CD4-positive, CD25-positive, alpha-beta regulatory T cell (primary cell): ENCODE data around the gene GGA2. TPM values are rescaled to one million over a fixed set of nuclear protein-coding genes. Genes with fewer than 3 reads are reported as not detected.
A peak's percentile ranks its signal among the peaks of the same experiment; 100 is the strongest.
"Not testable (repeated sequence)": the region's sequence is repeated elsewhere in the genome, so short reads cannot be mapped to it uniquely, and the experiment has no call there.

ENCODE experiments used
- ATAC-seq, 2 donors: fragments of 150-1000 bp; cut with Tn5 transposase; one replicate each; pipeline ENCODE4 v1.10.0; 2021; ENCODE audit warnings: low read depth in 2 of 2, moderate number of reproducible peaks in 2 of 2, moderate library complexity in 1 of 2
- DNase-seq, 3 donors: peaks; one replicate each; pipeline versions ENCODE4 v3.0.0 to v3.0.0-alpha.2; 2012 to 2022; ENCODE audit warnings: mixed read lengths in 1 of 3
- H3K27ac ChIP-seq: one replicate; pipeline ENCODE4 v1.7.0; 2013; ENCODE audit warnings: mild to moderate bottlenecking, low read length; ENCODE audit not compliant: insufficient read depth, poor library complexity, severe bottlenecking
- H3K27me3 ChIP-seq: one replicate; pipeline ENCODE4 v1.7.0; 2013; ENCODE audit warnings: low read length; ENCODE audit not compliant: control insufficient read depth, insufficient read depth
- H3K36me3 ChIP-seq: one replicate; pipeline ENCODE4 v1.7.0; 2013; ENCODE audit warnings: mild to moderate bottlenecking, low read length, moderate library complexity; ENCODE audit not compliant: control insufficient read depth, insufficient read depth
- H3K4me1 ChIP-seq: 2 replicates; pipeline ENCODE4 v1.7.0; 2013; ENCODE audit warnings: mild to moderate bottlenecking, low read length; ENCODE audit not compliant: insufficient read depth, control insufficient read depth, poor library complexity, severe bottlenecking
- H3K4me3 ChIP-seq: one replicate; pipeline ENCODE4 v1.7.0; 2013; ENCODE audit warnings: low read depth, mild to moderate bottlenecking, low read length, moderate library complexity
- H3K9me3 ChIP-seq, 2 experiments: 1 replicate in 1 of 2; 2 replicates in 1 of 2; pipeline ENCODE4 v1.7.0; 2013; ENCODE audit warnings: low read length in 2 of 2, mild to moderate bottlenecking in 1 of 2, moderate library complexity in 1 of 2; ENCODE audit not compliant: control insufficient read depth in 2 of 2
- H3K27ac Mint-ChIP-seq, 3 donors: one replicate each; pipeline ENCODE4 v1.8.0; 2020 to 2022; ENCODE audit warnings: mild to moderate bottlenecking in 3 of 3, mixed read lengths in 3 of 3, moderate library complexity in 2 of 3
- H3K27me3 Mint-ChIP-seq: one replicate; pipeline ENCODE4 v1.8.0; 2022; ENCODE audit warnings: mild to moderate bottlenecking, mixed read lengths
- H3K36me3 Mint-ChIP-seq: one replicate; pipeline ENCODE4 v1.8.0; 2020; ENCODE audit warnings: mixed read lengths
- H3K4me1 Mint-ChIP-seq, 4 donors: one replicate each; pipeline ENCODE4 v1.8.0; 2020 to 2022; ENCODE audit warnings: mixed read lengths in 4 of 4, mild to moderate bottlenecking in 1 of 4
- H3K4me3 Mint-ChIP-seq, 4 donors: one replicate each; pipeline ENCODE4 v1.8.0; 2020 to 2022; ENCODE audit warnings: mild to moderate bottlenecking in 4 of 4, mixed read lengths in 4 of 4, moderate library complexity in 3 of 4
- H3K9me3 Mint-ChIP-seq, 7 donors: one replicate each; pipeline ENCODE4 v1.8.0; 2020 to 2022; ENCODE audit warnings: mixed read lengths in 7 of 7, mild to moderate bottlenecking in 3 of 7, moderate library complexity in 2 of 7
- polyA plus RNA-seq, 4 donors: library from polyadenylated mRNA; unstranded; fragments of 300-500 nt; fragmentation: Illumina TruSeq; gene quantifications; one replicate each; pipeline ENCODE4 v1.2.3, GENCODE V29; 2021
- total RNA-seq: library from RNA; stranded (reverse); gene quantifications from one replicate; pipeline ENCODE4 v1.2.3, GENCODE V29; 2022

GGA2 gene
- total and polyA plus RNA-seq, 5 donors from 2014 or later: 46.5 to 109 (median 49.7) TPM

- no peak for DNase-seq
- Mint-ChIP-seq H3K4me3 (no peak overlapping the region), H3K4me1 (peaks cover 0 to 2% (median 0%) of the 10 kb centered on the region in 4 donors), H3K27me3 (no peaks in the 10 kb centered on the region), H3K36me3 (peaks cover 16% of the 10 kb centered on the region), H3K27ac (no peak overlapping the region), H3K9me3 (no peaks in the 10 kb centered on the region)
- H3K27ac ChIP-seq: no peak overlapping the region
- H3K9me3 ChIP-seq: no peaks in the 10 kb centered on the region
- no peak overlapping the region for H3K4me3 ChIP-seq
- ATAC-seq: no peak
- H3K36me3 ChIP-seq: peaks cover 49% of the 10 kb centered on the region
- H3K27me3 ChIP-seq: no peaks in the 10 kb centered on the region
- no peaks in the 10 kb centered on the region for H3K4me1 ChIP-seq
Measured at GRCh38 chr16:23544436-23544835, 34.1 kb upstream of the GGA2 start.

DNA sequence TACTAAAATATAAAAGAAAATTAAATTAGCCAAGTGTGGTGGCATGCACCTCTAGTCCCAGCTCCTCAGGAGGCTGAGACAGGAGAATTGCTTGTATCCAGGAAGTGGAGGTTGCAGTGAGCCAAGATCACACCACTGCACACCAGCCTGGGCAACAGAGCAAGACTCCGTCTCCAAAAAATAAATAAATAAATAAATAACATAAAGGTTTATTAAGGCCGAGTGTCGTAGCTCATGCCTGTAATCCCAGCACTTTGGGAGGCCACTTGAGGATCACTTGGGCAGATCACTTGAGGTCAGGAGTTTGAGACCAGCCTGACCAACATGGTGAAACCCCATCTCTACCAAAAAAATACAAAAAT is 30.5 kb upstream of the GGA2 start:
- H3K36me3 Mint-ChIP-seq: peaks cover 12% of the 10 kb centered on the region
- not testable (repeated sequence) for H3K27me3 Mint-ChIP-seq, DNase-seq

DNA sequence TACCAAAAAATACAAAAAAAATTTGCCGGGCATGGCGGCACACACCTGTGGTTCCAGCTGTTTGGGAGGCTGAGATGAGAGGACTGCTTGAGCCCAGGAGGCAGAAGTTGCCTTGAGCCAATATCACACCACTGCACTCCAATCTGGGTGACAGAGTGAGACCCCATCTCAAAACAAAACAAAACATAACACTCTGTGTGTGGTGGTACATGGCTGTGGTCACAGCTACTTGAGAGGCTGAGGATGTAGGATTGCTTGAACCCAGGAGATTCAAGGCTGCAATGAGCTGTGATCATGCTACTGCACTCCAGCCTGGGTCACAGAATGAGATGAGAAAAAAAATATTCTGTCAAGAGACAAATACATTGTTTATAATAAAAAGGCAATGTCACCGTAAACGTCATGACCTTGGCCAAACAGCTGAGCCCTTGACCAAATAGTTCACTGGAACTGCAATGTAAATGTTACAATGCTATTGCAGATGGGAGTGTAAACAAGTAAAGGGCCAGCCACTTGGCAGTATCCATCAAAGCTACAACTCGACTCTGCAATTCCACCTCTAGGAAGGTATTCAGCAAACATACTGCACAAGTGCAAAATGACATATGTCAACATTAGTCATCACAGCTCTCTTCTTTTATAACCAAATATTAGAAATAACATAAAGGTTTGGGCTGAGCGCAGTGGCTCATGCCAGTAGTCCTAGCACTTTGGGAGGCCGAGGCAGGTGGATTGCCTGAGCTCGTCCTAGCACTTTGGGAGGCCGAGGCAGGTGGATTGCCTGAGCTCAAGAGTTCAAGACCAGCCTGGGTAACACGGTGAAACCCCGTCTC is 29.9 kb upstream of the GGA2 start:
- Mint-ChIP-seq H3K4me3 (no peak overlapping the region), H3K27ac (no peak overlapping the region), H3K27me3 (no peaks in the 10 kb centered on the region), H3K4me1 (peaks cover 0 to 4% (median 0%) of the 10 kb centered on the region in 4 donors), H3K9me3 (no peaks in the 10 kb centered on the region), H3K36me3 (peaks cover 12% of the 10 kb centered on the region)
- DNase-seq: no peak
- Histone ChIP-seq H3K9me3 (no peaks in the 10 kb centered on the region), H3K4me1 (no peaks in the 10 kb centered on the region), H3K27ac (no peak overlapping the region), H3K36me3 (peaks cover 28% of the 10 kb centered on the region), H3K27me3 (no peaks in the 10 kb centered on the region), H3K4me3 (no peak overlapping the region)
- ATAC-seq: no peak

More for the DNA sequence above, 30.5 kb upstream of the GGA2 start:
- H3K9me3 ChIP-seq, H3K27me3 ChIP-seq, H3K27ac ChIP-seq, H3K4me1 ChIP-seq, H3K4me3 ChIP-seq, H3K9me3 Mint-ChIP-seq, H3K4me1 Mint-ChIP-seq, ATAC-seq, H3K27ac Mint-ChIP-seq: not testable (repeated sequence)
- H3K4me3 Mint-ChIP-seq: peak overlapping the region in 1 of 4 donors; percentile 32
- peaks cover 28% of the 10 kb centered on the region for H3K36me3 ChIP-seq

DNA sequence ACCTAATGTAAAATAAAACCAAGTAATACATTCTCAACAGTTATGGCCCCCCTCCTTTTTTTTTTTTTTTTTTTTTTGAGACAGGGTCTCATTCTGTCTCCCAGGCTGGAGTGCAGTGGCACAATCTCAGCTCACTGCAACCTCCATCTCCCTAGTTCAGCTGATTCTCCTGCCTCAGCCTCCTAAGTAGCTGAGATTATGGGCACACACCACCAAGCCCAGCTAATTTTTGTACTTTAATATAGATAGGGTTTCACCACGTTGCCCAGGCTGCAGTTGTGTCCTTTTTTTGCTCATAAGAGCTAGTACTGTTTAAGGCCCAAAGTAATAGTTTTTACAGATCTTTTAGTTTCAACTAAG is 28.6 kb upstream of the GGA2 start:
- H3K4me1 ChIP-seq: no peaks in the 10 kb centered on the region
- Mint-ChIP-seq H3K4me3 (no peak overlapping the region), H3K27ac (no peak overlapping the region), H3K27me3 (no peaks in the 10 kb centered on the region), H3K4me1 (peaks cover 0 to 4% (median 0%) of the 10 kb centered on the region in 4 donors), H3K36me3 (peaks cover 16% of the 10 kb centered on the region), H3K9me3 (no peaks in the 10 kb centered on the region)
- H3K27me3 ChIP-seq: no peaks in the 10 kb centered on the region
- no peak overlapping the region for H3K27ac ChIP-seq
- no peaks in the 10 kb centered on the region for H3K9me3 ChIP-seq
- peaks cover 29% of the 10 kb centered on the region for H3K36me3 ChIP-seq
- DNase-seq (no peak), ATAC-seq (no peak)
- no peak overlapping the region for H3K4me3 ChIP-seq

- Histone ChIP-seq H3K4me3 (no peak overlapping the region), H3K36me3 (peaks cover 38% of the 10 kb centered on the region), H3K27me3 (no peaks in the 10 kb centered on the region), H3K4me1 (no peaks in the 10 kb centered on the region), H3K9me3 (no peaks in the 10 kb centered on the region), H3K27ac (no peak overlapping the region)
- H3K27ac Mint-ChIP-seq: no peak overlapping the region
- no peak for ATAC-seq
- peaks cover 13% of the 10 kb centered on the region for H3K36me3 Mint-ChIP-seq
- H3K4me3 Mint-ChIP-seq: no peak overlapping the region
- no peaks in the 10 kb centered on the region for H3K27me3 Mint-ChIP-seq
- no peaks in the 10 kb centered on the region for H3K9me3 Mint-ChIP-seq
- peaks cover 0 to 4% (median 0%) of the 10 kb centered on the region in 4 donors for H3K4me1 Mint-ChIP-seq
- no peak for DNase-seq
Measured at GRCh38 chr16:23537390-23537789, 27.1 kb upstream of the GGA2 start.

DNA sequence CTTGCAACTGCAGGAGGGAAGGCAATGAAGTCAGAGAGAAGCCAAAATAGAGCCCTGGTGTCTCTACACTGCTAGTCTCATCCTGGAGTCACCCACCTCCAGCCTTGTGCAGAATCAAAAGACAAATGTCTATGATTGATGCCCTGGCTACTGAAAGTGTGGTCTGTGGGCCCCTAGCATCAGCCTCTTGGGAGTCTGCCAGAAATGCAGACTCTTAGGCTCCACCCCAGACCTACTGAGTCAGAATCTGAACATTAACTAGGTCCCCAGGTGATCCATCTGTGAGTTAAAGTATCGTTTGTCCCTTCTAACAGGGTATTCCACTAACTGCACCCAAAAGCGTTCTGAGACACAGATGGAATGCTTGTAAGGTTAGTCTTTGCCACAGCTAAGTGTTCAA is 25.6 kb upstream of the GGA2 start:
- Mint-ChIP-seq H3K9me3 (no peaks in the 10 kb centered on the region), H3K36me3 (peaks cover 21% of the 10 kb centered on the region), H3K27me3 (no peaks in the 10 kb centered on the region), H3K4me3 (no peak overlapping the region), H3K27ac (no peak overlapping the region), H3K4me1 (peaks cover 0 to 4% (median 0%) of the 10 kb centered on the region in 4 donors)
- DNase-seq (no peak), ATAC-seq (no peak)
- Histone ChIP-seq H3K27ac (no peak overlapping the region), H3K36me3 (peaks cover 44% of the 10 kb centered on the region), H3K4me3 (no peak overlapping the region), H3K4me1 (no peaks in the 10 kb centered on the region), H3K9me3 (no peaks in the 10 kb centered on the region), H3K27me3 (no peaks in the 10 kb centered on the region)

DNA sequence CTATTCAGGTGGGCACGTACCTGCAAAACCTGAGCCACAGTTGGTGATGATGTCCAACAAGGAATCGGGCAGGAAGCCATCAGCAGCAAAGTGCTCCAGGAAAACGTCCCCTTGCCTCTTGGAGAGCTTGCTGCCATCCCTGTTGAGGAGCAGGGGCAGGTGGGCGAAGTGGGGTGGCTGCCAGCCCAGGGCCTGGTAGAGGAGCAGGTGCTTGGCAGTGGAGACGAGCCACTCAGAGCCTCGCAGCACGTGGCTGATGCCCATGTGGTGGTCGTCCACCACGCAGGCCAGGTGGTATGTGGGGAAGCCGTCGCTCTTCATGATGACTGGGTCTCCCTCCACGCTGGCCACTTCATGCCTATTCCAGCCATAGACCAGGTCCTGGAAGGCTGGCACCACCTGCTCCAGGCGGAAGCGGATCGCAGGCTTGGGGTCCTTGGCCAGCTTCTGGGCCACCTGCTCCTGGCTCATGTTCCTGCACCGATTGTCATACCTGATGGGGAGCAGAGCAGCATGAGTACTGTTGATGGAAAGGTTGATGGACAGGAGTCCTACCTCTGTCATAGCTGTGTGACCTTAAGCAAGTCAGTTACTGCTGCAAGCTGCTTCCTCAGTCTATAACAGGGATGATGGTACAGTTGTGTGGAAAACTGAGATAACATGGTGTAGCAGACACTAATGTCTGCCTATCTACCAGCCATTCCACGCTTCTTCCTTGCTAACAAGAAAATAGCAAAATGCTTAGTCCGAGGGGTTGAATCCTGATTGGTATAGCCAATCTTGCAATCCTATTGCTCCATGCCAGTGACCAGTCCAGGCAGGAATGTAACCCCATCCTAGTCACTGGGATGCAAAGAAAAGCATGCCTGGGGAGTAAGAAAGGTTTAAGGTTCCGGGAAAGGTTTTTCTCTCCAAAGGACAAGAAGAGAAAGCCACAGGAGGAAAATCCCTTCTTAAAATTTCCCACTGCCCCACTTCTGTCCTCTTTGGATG is 24.9 kb upstream of the GGA2 start:
- Mint-ChIP-seq H3K36me3 (peaks cover 21% of the 10 kb centered on the region), H3K4me3 (no peak overlapping the region), H3K9me3 (no peaks in the 10 kb centered on the region), H3K27me3 (no peaks in the 10 kb centered on the region), H3K27ac (no peak overlapping the region), H3K4me1 (peaks cover 0 to 4% (median 0%) of the 10 kb centered on the region in 4 donors)
- no peak for ATAC-seq
- no peak for DNase-seq
- H3K36me3 ChIP-seq: peaks cover 45% of the 10 kb centered on the region
- no peak overlapping the region for H3K4me3 ChIP-seq
- no peaks in the 10 kb centered on the region for H3K27me3 ChIP-seq
- no peaks in the 10 kb centered on the region for H3K4me1 ChIP-seq
- no peak overlapping the region for H3K27ac ChIP-seq
- H3K9me3 ChIP-seq: no peaks in the 10 kb centered on the region
